Embryonic facial prominence (tissue), 1 donor: ENCODE measurements around the gene UGT1A5.
"Not testable (repeated sequence)": the region's sequence is repeated elsewhere in the genome, so short reads cannot be mapped to it uniquely, and the experiment has no call there.

Experiments used
- DNase-seq: peaks from one replicate; pipeline ENCODE4 v3.0.0-alpha.2; 2016; ENCODE audit errors: extremely low spot score

The UGT1A5 gene

DNA sequence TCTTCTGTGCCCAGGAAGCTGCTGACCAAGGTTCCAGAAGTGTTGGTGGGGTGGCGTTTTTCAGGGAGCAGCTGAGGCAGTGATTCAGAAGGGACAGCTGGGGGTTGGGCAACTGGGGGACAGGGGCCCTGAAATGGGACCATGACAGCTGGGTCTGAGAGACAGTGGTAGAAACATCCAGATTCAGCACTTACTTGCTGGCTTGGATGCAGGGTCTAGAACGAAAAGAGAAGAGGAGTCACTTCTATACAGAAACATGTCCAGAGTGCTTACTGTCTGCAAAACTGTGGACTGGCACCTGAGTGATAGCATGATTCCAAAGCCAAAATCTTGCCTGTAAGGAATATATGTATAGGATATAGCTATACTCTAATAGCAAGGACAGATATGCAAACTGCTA lies 33.1 kb downstream of the UGT1A5 start:
- DNase-seq = not testable (repeated sequence)

DNA sequence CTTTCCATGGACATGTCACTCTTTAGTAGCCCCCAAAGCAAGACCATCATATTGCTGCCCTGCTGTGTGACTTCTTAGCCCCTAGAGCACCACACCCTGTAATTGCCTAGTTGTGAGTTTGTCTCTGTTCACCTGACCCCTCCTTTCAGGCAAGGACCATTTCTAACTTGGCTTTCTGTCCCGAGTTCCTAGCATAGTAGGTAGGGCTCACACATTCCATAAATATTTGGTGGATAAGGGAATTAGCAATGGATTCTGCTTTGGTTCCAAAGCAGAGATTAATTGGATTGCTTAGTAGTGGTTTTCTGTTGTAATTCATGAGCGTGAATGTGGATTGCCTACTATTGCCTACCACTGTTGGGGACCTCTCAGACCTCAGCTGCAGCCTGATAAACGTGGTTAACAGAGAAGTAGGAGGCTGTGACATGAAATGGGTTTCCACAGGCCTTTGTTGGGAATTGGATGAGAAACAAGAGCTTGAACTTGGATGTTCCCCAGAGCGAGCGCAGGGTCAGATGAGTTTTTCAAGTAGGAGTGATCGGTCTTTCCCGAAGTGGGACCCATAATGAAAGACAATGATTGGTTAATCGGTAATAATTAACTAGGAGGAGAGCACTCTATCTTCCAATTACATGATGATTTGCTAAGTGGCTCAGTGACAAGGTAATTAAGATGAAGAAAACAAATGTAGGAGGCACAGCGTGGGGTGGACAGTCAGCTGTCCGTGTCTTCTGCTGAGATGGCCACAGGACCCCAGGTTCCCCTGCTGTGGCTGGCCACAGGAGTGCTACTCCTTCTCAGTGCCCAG lies 34.0 kb downstream of the UGT1A5 start:
- DNase-seq = no peak

DNA sequence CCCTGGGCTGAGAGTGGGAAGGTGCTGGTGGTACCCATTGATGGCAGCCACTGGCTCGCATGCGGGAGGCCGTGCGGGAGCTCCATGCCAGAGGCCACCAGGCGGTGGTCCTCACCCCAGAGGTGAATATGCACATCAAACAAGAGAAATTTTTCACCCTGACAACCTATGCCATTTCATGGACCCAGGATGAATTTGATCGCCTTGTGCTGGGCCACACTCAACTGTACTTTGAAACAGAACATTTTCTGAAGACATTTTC lies 34.5 kb downstream of the UGT1A5 start:
- no peak for DNase-seq

DNA sequence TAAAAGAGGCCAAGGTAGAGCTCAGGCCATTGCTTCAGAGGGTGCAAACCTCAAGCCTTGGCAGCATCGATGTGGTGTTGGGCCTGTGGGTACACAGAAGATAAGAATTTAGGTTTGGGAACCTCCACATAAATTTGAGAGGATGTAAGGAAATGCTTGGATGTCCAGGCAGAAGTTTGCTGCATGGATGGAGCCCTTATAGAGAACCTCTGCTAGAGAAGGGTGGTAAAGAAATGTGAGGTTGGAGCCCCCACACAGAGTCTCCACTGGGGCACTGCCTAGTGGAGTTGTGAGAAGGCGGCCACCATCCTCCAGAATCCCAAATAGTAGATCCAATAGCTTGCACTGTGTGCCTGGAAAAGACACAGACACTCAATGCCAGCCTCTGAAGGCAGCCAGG lies 38.0 kb downstream of the UGT1A5 start:
- DNase-seq = not testable (repeated sequence)

DNA sequence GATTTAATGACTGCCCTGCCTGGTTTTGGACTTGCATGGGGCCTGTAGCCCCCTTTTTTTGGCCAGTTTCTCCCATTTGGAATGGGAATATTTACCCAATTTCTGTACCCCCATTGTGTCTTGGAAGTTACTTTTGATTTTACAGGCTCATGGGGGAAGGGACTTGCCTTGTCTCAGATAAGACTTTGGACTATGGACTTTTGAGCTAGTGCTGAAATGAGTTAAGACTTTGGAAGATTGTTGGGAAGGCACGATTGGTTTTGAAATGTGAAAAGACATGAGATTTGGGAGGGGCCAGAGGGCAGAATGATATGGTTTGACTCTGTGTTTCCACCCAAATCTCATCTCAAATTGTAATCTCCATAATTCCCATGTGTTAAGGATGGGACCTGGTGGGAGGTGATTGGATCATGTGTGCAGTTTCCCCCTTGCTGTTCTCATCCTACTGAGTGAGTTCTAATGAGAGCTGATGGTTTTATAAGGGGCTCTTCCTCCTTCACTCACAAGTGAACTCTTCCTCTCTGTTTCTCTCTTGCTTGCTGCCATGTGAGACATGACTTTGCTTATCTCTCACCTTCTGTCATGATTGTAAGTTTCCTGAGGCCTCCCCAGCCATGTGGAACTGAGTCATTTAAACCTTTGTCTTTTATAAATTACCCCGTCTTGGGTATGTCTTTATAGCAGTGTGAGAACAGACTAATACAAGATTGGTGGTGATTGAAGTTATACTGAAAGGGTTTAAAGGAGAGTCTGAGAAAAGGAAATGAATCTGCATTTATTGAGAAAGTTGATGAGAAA lies 38.7 kb downstream of the UGT1A5 start:
- DNase-seq = not testable (repeated sequence)

DNA sequence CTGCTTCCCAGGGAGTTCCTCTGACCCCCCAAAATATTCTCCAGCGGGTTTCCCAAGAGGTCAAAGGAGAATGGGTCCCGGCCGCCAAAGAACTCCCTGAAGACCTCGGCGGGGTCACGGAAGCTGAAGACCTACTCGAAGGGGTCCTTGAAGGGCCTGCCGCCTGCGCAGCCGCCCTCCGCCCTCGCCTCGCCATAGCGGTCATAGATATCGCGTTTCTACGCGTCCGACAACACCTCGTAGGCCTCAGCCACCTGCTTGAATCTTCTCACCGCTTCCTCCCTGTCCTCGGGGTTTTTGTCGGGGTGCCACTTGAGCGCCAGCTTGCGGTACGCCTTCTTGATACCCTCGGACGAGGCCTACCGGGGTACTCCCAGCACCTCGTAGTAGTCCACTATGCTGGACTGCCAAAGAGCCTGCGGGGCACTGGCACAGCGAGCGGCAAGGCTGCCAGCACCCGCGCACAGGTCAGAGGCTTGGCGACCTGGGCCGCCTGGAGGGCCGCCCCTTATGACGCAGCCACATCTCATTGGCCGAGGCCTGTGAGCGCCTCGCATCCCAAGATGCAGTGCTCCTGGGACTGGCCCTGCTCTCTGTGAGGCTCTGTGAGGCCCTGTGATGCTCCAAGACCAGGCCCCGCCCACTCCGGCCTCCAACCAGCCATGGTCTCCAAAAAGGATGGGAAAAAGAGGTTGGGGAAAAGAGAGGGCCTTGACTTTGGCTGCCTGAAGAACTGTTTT lies 42.3 kb downstream of the UGT1A5 start:
- no peak for DNase-seq

DNA sequence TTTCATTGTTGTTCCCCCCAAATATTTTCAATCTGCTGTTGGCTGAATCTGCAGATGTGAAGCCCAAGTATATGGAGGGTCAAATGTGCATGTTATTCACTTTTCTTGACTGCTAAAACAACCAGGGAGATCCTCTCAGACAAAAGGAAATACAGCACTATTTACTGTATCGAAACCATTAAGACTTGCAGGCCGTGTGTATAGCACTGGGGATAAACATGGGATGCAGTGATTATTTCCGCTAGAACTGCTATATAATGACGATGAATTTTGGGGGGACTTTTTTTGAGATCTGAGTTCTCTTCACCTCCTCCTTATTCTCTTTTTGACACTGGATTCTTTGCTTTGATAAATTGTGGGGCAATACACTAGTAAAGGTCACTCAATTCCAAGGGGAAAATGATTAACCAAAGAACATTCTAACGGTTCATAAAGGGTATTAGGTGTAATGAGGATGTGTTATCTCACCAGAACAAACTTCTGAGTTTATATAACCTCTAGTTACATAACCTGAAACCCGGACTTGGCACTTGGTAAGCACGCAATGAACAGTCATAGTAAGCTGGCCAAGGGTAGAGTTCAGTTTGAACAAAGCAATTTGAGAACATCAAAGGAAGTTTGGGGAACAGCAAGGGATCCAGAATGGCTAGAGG lies 43.8 kb downstream of the UGT1A5 start:
- no peak for DNase-seq

DNA sequence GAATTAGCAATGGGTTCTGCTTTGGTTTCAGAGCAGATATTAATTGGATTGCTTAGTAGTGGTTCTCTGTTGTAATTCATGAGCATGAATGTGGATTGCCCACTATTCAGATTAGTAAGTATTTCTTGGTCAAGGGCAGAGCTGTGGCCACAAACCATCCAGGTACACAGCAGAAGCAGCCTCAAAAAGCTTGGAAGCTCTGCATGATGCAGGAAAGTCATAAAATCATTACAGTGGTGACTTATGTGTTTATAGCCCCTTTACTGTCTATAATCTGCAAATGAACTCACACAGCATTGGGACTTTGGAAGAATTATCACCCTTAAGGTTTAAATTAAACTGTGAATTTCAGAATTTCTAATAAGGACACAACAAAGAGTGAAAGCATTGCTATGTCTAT lies 45.4 kb downstream of the UGT1A5 start:
- no peak for DNase-seq

DNA sequence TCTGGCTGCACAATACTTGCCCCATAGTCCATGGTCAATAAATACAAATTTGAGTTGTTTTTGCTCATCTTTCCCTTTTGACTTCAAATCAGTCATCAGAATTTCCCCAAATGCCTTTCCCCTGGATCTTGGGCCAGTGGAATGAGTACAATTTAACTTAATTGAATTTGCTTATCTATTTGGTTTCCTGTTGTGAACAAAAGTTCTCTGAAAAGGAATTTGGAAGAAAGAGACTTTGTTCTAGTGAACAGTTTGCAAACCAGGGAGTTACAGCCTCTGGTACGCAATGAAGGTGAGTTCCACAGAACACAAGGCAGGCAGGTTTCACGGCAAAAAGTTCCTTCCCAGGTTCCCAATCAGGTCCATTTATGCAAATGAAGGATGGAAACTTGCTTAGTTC lies 46.1 kb downstream of the UGT1A5 start:
- no peak for DNase-seq

DNA sequence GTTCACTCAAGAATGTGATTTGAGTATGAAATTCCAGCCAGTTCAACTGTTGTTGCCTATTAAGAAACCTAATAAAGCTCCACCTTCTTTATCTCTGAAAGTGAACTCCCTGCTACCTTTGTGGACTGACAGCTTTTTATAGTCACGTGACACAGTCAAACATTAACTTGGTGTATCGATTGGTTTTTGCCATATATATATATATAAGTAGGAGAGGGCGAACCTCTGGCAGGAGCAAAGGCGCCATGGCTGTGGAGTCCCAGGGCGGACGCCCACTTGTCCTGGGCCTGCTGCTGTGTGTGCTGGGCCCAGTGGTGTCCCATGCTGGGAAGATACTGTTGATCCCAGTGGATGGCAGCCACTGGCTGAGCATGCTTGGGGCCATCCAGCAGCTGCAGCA lies 47.3 kb downstream of the UGT1A5 start, which contains the start of gene UGT1A1:
Gene UGT1A1, plus strand, starts transcription at position 228 of the 400 bp plus-strand sequence. Its CDS starts 18 bp downstream, at position 246.
- no peak for DNase-seq

DNA sequence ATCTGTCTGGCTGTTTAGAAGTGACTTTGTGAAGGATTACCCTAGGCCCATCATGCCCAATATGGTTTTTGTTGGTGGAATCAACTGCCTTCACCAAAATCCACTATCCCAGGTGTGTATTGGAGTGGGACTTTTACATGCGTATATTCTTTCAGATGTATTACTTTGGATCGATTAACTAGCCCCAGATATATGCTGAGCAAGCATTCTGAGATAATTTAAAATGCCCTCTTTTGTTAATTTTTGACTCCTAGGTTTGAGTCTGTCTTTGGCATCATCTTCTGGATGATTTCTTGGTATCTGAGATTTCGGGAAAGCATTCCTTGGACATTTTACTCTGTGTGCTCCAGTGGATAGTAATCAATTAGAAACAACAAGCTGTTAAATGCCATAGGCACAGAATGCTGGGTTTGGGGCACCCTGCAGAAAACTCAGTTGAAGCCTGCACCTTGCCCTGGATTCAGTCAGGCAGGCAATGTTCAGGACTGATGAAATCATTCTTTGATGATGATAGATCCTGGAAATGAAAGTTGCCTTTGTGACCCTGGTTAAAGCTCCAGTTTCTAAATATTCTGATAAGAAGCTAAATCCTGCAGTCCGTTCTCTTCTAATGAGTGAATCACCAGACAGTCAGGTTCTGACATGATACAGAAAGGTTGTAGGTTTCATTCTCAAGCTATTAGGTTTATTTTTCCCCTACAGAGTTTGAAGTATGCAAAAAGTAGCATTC lies 48.5 kb downstream of the UGT1A5 start:
- no peak for DNase-seq

DNA sequence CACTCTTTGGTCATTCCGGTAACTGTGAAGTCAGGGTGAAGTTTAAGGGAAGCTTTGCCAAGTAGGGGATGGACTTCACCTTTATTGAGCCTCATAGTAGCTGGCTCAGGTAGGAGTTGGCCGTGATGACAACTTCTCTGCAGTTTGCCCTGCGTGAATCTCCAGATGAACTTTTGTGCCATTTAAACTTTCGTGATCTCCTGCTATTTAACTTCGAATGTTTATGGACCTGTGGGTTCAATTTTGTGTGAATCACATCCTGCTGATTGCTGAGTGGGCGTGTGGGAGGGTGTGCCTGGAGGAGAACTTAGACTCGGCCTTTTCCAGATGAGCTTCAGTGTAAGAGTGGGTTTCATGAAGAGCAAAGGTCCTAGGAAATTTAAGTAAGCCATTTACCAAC lies 51.6 kb downstream of the UGT1A5 start:
- DNase-seq = no peak

DNA sequence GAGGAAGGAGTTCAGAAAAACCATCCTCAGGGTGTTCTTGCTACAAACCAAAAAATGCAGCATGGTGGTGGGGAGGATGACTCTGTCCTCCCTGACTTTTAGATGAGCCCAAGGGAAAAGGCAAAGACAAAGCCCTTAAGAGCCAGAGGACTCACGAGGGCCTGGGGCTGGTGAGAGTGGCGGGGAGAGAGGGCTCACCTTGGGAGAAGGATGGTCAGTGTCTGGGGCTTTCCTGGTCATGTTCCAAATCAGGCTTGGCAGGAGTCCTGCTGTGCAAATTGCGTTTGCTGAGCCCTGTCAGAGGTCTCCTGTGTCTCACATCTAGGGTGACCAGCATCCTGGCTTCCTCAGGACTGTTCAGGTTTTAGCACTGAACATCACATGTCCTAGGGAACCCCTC lies 52.1 kb downstream of the UGT1A5 start:
- DNase-seq = no peak

DNA sequence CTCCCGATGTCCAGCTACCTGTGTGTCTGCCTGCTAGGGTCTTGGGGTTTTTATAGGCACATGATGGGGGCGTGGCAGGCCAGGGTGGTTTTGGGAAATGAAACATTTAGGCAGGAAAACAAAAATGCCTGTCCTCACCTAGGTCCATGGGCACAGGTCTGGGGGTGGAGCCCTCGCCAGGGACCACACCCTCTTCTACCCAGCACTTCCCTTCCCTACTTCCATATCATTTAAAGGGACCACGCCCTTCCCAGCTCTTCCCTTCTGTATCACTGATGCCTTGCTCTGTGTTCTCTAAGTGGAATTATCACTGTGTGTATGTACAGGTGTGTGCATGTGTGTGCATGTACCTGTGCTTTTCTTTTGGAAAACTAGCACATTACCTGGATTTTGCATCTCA lies 53.7 kb downstream of the UGT1A5 start:
- DNase-seq = no peak

DNA sequence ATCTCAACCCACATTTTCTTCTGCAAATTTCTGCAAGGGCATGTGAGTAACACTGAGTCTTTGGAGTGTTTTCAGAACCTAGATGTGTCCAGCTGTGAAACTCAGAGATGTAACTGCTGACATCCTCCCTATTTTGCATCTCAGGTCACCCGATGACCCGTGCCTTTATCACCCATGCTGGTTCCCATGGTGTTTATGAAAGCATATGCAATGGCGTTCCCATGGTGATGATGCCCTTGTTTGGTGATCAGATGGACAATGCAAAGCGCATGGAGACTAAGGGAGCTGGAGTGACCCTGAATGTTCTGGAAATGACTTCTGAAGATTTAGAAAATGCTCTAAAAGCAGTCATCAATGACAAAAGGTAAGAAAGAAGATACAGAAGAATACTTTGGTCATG lies 55.4 kb downstream of the UGT1A5 start:
- no peak for DNase-seq

DNA sequence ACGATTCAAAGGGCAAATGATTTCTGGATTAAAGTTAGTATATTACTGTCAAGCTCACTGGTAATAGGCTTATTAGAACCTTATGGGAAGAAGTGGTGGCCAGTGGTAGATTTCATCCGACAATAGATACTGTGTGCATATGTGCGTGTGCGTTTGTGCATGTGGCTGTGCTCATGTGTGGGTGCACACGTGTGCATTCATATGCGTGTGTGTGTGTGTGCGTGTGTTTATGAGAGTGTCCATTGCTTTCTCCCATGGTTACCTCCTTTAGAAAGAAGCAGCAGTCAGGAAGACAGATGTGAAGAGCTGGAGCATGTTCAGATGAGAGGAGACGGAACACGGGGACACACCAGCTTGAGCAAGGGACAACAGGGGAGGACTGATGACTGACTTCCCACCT lies 56.6 kb downstream of the UGT1A5 start:
- DNase-seq = no peak

DNA sequence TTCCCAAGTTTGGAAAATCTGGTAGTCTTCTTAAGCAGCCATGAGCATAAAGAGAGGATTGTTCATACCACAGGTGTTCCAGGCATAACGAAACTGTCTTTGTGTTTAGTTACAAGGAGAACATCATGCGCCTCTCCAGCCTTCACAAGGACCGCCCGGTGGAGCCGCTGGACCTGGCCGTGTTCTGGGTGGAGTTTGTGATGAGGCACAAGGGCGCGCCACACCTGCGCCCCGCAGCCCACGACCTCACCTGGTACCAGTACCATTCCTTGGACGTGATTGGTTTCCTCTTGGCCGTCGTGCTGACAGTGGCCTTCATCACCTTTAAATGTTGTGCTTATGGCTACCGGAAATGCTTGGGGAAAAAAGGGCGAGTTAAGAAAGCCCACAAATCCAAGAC lies 59.4 kb downstream of the UGT1A5 start:
- DNase-seq = no peak

DNA sequence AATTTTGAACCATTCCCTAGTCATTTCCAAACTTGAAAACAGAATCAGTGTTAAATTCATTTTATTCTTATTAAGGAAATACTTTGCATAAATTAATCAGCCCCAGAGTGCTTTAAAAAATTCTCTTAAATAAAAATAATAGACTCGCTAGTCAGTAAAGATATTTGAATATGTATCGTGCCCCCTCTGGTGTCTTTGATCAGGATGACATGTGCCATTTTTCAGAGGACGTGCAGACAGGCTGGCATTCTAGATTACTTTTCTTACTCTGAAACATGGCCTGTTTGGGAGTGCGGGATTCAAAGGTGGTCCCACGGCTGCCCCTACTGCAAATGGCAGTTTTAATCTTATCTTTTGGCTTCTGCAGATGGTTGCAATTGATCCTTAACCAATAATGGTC lies 59.9 kb downstream of the UGT1A5 start:
- DNase-seq = no peak

DNA sequence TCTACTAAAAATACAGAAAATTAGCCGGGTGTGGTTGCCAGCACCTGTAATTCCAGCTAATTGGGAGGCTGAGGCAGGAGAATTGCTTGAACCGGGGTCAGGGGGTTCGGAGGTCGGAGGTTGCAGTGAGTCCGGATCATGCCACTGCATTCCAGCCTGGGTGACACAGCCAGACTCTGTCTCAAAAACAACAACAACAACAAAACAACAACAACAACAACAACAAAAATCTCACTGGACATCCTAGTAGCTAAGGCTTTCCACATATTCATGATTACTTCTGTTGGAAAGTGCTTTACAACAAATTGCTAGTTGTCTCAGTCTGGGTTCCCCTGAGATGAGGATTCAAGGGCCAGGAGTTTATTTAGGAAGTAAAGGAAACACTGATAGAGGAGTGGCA lies 61.1 kb downstream of the UGT1A5 start:
- no peak for DNase-seq

DNA sequence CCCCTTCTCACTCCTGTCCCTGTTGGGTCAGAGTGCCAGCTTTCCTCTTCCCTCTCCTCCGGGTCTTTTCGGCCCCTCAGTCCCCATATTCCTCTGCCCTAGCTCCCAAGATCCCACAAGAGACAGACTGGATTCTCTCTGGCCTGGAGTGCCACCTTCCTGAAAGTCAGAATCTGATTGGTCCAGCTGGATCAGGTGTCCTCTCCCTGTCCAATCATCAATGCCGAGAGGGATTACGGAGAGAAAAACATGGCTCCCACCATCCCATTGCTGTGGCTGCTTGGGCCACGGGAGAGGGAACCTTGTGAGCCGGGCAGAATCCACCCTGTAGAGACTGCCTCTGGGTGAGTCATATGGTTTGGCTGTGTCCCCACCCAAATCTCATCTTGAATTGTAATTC lies 62.7 kb downstream of the UGT1A5 start:
- DNase-seq = no peak

DNA sequence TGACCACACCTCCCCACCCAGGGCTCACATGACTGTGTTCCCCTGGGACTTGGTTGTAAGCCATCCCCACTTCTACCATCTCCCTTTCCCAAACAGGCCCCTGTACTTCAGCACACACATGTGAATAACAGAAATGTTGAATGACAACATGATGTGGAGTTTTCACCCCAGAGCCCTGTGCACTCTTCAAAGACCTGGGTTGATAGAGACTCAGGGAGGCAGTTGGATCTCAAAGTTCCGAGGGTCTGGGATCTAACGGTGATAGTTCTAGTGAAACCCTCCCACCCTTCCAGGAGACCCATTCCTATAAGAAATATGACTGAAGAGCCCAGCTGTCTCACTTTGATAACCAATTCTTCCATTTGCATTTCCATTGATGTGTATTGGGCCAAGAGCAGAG lies 65.3 kb downstream of the UGT1A5 start, which contains the start of gene MROH2A:
Gene MROH2A, plus strand, starts transcription at position 301 of the 400 bp plus-strand sequence. CDS start 1,029 bp downstream, outside the sequence.
- DNase-seq = no peak
